Activated CD4-positive, alpha-beta T cell treated with anti-CD3 and anti-CD28 coated beads for 36 hours (primary cell): ENCODE data around the gene KIFC1. TPM values are rescaled to one million over a fixed set of nuclear protein-coding genes. Genes with fewer than 3 reads are reported as not detected.

Experiments used
- ATAC-seq: fragments of 200-7000 bp; cut with Tn5 transposase; one replicate; pipeline ENCODE4 v1.10.0; 2021; ENCODE audit warnings: mild to moderate bottlenecking, moderate library complexity
- CTCF ChIA-PET: fragments of 350-600 bp; sonication (Branson Sonifier 250); formaldehyde crosslinking; loops from one replicate; lab custom pipeline; 2021; ENCODE audit warnings: antibody characterized with exemption; lab: Charles Lee
- POLR2A ChIA-PET: fragments of 350-600 bp; sonication (Branson Sonifier 250); formaldehyde crosslinking; loops from one replicate; lab custom pipeline; 2021; ENCODE audit warnings: antibody characterized with exemption, inconsistent platforms; lab: Charles Lee
- DNase-seq: peaks from one replicate; pipeline ENCODE4 v3.0.0-alpha.2; 2020
- H3K27ac Mint-ChIP-seq: one replicate; pipeline ENCODE4 v1.8.0; 2021; ENCODE audit warnings: mixed read lengths
- H3K27me3 Mint-ChIP-seq: one replicate; pipeline ENCODE4 v1.8.0; 2021; ENCODE audit warnings: mixed read lengths
- H3K36me3 Mint-ChIP-seq: one replicate; pipeline ENCODE4 v1.8.0; 2021; ENCODE audit warnings: low read depth, mixed read lengths
- H3K4me1 Mint-ChIP-seq: one replicate; pipeline ENCODE4 v1.8.0; 2021; ENCODE audit warnings: mixed read lengths
- H3K4me3 Mint-ChIP-seq: one replicate; pipeline ENCODE4 v1.8.0; 2021; ENCODE audit warnings: mild to moderate bottlenecking, moderate library complexity, mixed read lengths
- H3K9me3 Mint-ChIP-seq: one replicate; pipeline ENCODE4 v1.8.0; 2021; ENCODE audit warnings: low read depth, mixed read lengths
- intact Hi-C, 2 experiments: fragments of 100-400 bp; cut with DNase I in 1 of 2; cut with micrococcal nuclease in 1 of 2; formaldehyde crosslinking; loops; one replicate each; pipeline versions ENCODE4 v1.14.2 to v1.15.1; 2022 to 2024; cut with DNase I, micrococcal nuclease
- total RNA-seq, 2 experiments: library from RNA; stranded (reverse); gene quantifications; one replicate each; pipeline ENCODE4 v1.2.3, GENCODE V29; 2021

Gene KIFC1
- total RNA-seq, 2 experiments from 2014 or later: 86.0 to 89.3 TPM

GRCh38 chr6:33412140-33413009 lies 20.8 kb downstream of the KIFC1 start:
- H3K9me3 Mint-ChIP-seq: no peaks in the 10 kb centered on the region
- H3K27ac Mint-ChIP-seq: peak overlapping the region; percentile 40
- ATAC-seq: no peak
- peak overlapping the region; percentile 75 for H3K4me3 Mint-ChIP-seq
- intact Hi-C loops: loop anchor here (5.0 to 10.0 kb wide), 4 partner anchors 208 to 1218 kb away; partner anchors contain the start of genes GPSM3 (in 1 of the 2), HSD17B8 (in 1 of the 2), PBX2 (in 1 of the 2) and PSMB8 (in 1 of the 2)
- no peaks in the 10 kb centered on the region for H3K27me3 Mint-ChIP-seq
- peaks cover 47% of the 10 kb centered on the region for H3K4me1 Mint-ChIP-seq
- ChIA-PET POLR2A (no interaction called here), CTCF (no interaction called here)
- peaks cover 48% of the 10 kb centered on the region for H3K36me3 Mint-ChIP-seq
- no peak for DNase-seq

GRCh38 chr6:33413241-33414120 lies 21.9 kb downstream of the KIFC1 start:
- Mint-ChIP-seq H3K4me1 (peaks cover 50% of the 10 kb centered on the region), H3K27ac (peak overlapping the region; percentile 38), H3K36me3 (peaks cover 46% of the 10 kb centered on the region), H3K27me3 (no peaks in the 10 kb centered on the region), H3K4me3 (no peak overlapping the region), H3K9me3 (no peaks in the 10 kb centered on the region)
- DNase-seq (no peak), ATAC-seq (no peak)
- POLR2A ChIA-PET: no interaction called here
- intact Hi-C loops: loop anchor here (5.0 to 10.0 kb wide), 4 partner anchors 209 to 1219 kb away; partner anchors contain the start of genes GPSM3 (in 1 of the 2), HSD17B8 (in 1 of the 2), PBX2 (in 1 of the 2) and PSMB8 (in 1 of the 2)
- CTCF ChIA-PET: interaction anchor here (0.6 to 1.7 kb wide), 3 partner anchors 13 to 150 kb away, joined by 4 to 5 read pairs (median 5); no protein-coding TSS in a partner anchor

DNA sequence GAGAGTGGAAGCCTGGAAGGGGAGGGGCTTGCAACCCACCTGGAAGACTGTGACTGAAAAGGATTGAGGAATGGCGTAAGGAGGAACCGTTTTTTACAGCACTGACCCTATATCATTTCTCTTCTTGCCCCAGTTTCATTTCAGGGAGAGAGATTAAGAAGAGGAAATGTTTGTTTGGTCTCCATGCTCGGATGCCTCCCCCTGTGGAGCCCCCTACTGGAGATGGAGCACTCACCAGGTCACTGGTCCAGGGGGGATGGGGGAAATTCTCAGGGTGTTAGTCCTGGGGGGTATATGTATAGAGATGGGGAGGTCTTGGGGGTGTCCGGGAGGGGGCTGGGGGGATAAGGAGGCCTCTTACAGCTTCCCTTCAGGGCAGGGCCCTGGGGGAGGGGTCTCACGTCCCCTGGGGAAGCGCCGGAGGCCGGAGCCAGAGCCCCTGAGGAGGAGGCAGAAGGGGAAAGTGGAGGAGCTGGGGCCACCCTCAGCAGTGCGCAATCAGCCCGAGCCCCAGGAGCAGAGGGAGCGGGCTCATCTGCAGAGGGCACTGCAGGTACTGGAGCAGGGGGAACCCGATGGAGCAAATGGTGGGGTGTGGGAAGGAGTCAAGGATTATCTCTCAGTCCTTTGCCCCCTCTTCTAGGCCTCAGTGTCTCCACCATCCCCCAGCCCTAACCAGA lies 23.1 kb downstream of the KIFC1 start:
- CTCF ChIA-PET: interaction anchor here (0.7 to 1.7 kb wide), 3 partner anchors 12 to 125 kb away, joined by 4 to 6 read pairs (median 5); no protein-coding TSS in a partner anchor
- Mint-ChIP-seq H3K27ac (peak overlapping the region; percentile 66), H3K4me3 (no peak overlapping the region)

DNA sequence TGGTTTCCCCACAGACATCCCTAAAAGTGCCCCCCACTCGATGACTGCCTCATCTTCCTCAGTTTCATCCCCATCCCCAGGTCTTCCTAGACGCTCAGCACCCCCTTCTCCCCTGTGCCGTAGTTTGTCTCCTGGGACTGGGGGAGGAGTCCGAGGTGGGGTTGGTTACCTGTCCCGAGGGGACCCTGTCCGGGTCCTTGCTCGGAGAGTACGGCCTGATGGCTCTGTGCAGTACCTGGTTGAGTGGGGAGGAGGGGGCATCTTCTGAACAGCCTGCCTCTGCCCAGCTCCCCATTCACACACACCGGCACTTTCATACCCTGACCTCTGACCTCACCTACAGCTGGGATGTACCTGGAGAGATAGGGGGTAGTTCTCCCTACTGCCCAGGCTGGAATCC lies 24.2 kb downstream of the KIFC1 start:
- intact Hi-C loops: loop anchor here (5.0 to 10.0 kb wide), 4 partner anchors 211 to 1221 kb away; partner anchors contain the start of genes GPSM3 (in 1 of the 2), HMGA1 (in 1 of the 2), HSD17B8 (in 1 of the 2) and PBX2 (in 1 of the 2)
- peaks cover 39% of the 10 kb centered on the region for H3K36me3 Mint-ChIP-seq

More for the DNA sequence above, 23.1 kb downstream of the KIFC1 start:
- ATAC-seq (no peak), DNase-seq (peak; percentile 52)
- intact Hi-C loops: loop anchor here (5.0 to 10.0 kb wide), 5 partner anchors 210 to 1220 kb away; partner anchors contain the start of genes PSMB9 (in 2 of the 2), TAP1 (in 2 of the 2), GPSM3 (in 1 of the 2) and HMGA1 (in 1 of the 2)
- H3K9me3 Mint-ChIP-seq: no peaks in the 10 kb centered on the region
- H3K4me1 Mint-ChIP-seq: peaks cover 57% of the 10 kb centered on the region
- H3K27me3 Mint-ChIP-seq: no peaks in the 10 kb centered on the region
- POLR2A ChIA-PET: no interaction called here
- H3K36me3 Mint-ChIP-seq: peaks cover 39% of the 10 kb centered on the region

DNA sequence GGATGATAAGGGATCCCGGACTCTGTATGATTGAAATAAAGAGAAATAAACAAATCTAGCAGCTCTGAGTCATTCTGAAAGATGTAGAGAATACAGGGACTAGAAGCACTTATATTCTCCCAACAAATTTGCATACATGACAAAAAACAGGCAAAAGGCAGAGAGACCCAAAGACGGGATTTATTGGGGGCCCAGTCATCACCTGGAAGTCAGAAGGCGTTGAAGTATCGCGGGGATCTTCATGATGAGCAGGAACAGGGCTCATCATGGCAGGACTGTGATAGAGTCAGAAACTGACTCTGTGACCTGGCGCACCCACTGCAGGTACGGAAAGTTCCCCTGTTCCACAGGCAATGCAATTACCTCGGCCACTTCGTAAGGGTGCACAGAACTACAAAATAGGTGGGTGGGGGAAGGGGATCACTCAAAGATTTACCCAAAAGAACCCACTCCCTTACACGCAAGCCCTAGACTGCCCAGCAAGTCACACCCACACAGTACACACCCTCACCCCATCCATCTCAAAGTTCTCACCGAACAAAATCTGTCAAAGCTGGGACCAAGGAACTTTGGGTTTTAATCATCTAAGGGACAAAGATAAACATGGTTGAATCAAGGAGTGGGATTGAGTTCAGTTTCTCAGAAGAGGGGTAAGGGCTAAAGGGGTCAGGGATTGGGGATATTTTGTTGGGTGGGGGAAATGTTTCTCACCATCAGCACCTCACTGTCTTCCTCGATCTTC lies 24.9 kb downstream of the KIFC1 start:
- H3K4me1 Mint-ChIP-seq: peaks cover 60% of the 10 kb centered on the region
- DNase-seq: peak; percentile 73
- intact Hi-C loops: loop anchor here (5.0 to 10.0 kb wide), 4 partner anchors 212 to 1222 kb away; partner anchors contain the start of genes GPSM3 (in 1 of the 2), HMGA1 (in 1 of the 2), HSD17B8 (in 1 of the 2) and PBX2 (in 1 of the 2)
- H3K27ac Mint-ChIP-seq: peak overlapping the region; percentile 96
- no peaks in the 10 kb centered on the region for H3K27me3 Mint-ChIP-seq
- ATAC-seq: peak; percentile 8
- peak overlapping the region; percentile 96 for H3K4me3 Mint-ChIP-seq
- ChIA-PET POLR2A (interaction anchor here (0.6 to 1.0 kb wide), 2 partner anchors 14 to 82 kb away, joined by 3 read pairs; no protein-coding TSS in a partner anchor), CTCF (interaction anchor here (0.7 to 1.6 kb wide), 3 partner anchors 9 to 38 kb away, joined by 3 to 4 read pairs (median 3); partner anchors contain the start of gene ZBTB9)
- H3K9me3 Mint-ChIP-seq: no peaks in the 10 kb centered on the region
- peaks cover 39% of the 10 kb centered on the region for H3K36me3 Mint-ChIP-seq

More for the DNA sequence above, 24.2 kb downstream of the KIFC1 start:
- no peaks in the 10 kb centered on the region for H3K9me3 Mint-ChIP-seq
- CTCF ChIA-PET: interaction anchor here (1.0 to 1.6 kb wide), 3 partner anchors 14 to 124 kb away, joined by 3 to 6 read pairs (median 4); partner anchors contain the start of gene ZBTB9
- ATAC-seq: no peak
- no peak for DNase-seq
- H3K27ac Mint-ChIP-seq: peak overlapping the region; percentile 96
- H3K4me1 Mint-ChIP-seq: peaks cover 57% of the 10 kb centered on the region
- peak overlapping the region; percentile 96 for H3K4me3 Mint-ChIP-seq
- H3K27me3 Mint-ChIP-seq: no peaks in the 10 kb centered on the region
- POLR2A ChIA-PET: interaction anchor here (0.6 kb wide), 1 partner anchor 81 kb away, joined by 3 read pairs; no protein-coding TSS in a partner anchor

DNA sequence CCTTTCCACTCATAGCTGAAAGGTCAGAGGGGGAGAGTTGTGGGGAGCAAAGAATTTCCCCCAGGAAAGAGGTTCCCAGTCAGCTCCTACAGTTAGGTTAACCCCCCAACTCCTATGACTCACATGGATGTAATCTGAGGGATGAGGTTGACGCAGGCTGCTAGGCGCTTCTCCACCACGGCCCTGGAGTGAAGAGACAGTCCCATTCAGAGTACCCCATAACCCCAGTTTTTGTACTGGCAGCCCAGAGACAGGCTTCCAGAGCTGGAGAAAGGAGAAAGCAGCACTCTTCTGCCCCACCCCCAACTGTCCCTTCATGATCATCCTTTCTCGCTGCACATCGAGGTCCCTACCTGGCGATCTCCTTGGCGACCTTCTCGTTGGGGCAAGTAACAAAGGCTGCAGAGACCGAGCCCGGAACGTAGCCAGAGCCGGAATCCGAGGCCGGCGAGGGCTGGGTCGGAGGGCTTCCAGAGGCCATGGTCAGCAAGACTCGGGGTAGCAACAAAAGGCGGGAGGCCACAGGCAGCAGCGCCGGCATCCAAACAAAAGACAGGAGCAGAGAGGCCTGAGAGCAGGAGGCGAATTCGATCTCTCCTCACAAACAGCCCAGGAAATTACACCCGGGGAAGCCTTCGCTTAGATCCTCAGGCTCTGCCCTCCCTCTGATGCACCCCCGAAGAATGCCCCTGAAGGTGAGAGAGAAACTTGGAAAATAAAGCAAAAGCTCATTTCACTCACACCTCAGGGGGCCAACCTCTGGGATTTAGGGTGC lies 25.7 kb downstream of the KIFC1 start:
- intact Hi-C loops: loop anchor here (5.0 to 10.0 kb wide), 4 partner anchors 213 to 1223 kb away; partner anchors contain the start of genes GPSM3 (in 1 of the 2), HMGA1 (in 1 of the 2), HSD17B8 (in 1 of the 2) and PBX2 (in 1 of the 2)

DNA sequence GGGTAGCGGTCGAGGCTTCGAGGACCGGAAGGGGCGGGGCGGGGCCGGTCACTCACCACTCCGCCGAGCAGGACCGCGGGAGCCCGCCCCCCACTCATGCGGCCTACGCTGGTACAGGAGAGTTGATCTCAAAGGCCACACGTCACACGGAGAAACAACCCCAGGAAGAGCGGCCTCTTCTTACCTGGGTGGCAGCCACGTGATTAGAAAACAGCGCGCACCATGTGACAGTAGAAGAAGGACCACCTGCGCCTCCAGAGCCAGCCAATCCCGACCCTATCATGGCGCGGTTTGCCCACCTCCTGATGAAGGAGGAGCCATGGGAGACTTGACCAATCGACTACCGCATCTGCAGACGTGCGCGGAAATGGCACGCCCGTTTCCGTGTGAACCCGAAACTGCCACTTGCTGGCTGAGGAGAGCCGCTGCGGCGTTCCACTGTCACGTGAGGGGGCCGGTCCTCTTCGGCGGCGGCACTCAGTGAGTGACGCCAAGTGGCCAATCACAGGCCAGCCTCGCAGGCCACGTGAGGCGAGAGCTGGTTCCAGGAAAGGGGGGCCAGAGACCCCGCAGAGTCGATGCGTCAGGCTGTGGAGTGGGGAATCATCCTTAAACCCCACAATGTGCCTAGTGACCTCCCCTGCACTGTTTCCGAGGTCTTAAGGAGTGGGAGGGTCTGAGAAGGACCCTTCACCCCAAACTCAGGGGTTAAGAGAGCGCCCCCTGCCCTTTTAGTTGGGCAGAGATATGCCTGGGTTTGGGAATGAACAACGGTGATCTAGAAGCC lies 26.5 kb downstream of the KIFC1 start, which contains the start of gene CUTA:
CUTA (minus strand) TSS at position 205 of the 787 bp plus-strand sequence; CDS start at position 98, 107 bp downstream.
- Mint-ChIP-seq H3K27ac (peak within 1 kb of the TSS; percentile 98), H3K36me3 (peaks cover 33% of the 10 kb centered on the region), H3K4me1 (peaks cover 54% of the 10 kb centered on the region), H3K27me3 (no peaks in the 10 kb centered on the region), H3K4me3 (peak within 1 kb of the TSS; percentile 96), H3K9me3 (no peaks in the 10 kb centered on the region)
- ATAC-seq (peak; percentile 87), DNase-seq (peak; percentile 100)
- intact Hi-C loops: loop anchor here (1.0 to 10.0 kb wide), 19 partner anchors 8 to 1223 kb away; partner anchors contain the start of genes KIFC1 (in 2 of the 2), RXRB (in 2 of the 2), SLC39A7 (in 2 of the 2) and B3GALT4 (in 1 of the 2)
- ChIA-PET CTCF (interaction anchor here (0.6 to 2.0 kb wide), 7 partner anchors 11 to 144 kb away, joined by 3 to 8 read pairs (median 3); partner anchors contain the start of genes ZBTB22 and ZBTB9), POLR2A (interaction anchor here (0.7 to 1.6 kb wide), 6 partner anchors 11 to 299 kb away, joined by 3 to 7 read pairs (median 4); partner anchors contain the start of genes B3GALT4, PFDN6 and WDR46)

More for the DNA sequence above, 25.7 kb downstream of the KIFC1 start:
- ChIA-PET CTCF (interaction anchor here (0.8 to 1.6 kb wide), 3 partner anchors 13 to 100 kb away, joined by 3 to 4 read pairs (median 3); partner anchors contain the start of genes ZBTB22 and ZBTB9), POLR2A (interaction anchor here (0.7 to 1.3 kb wide), 3 partner anchors 12 to 158 kb away, joined by 3 to 5 read pairs (median 3); no protein-coding TSS in a partner anchor)
- Mint-ChIP-seq H3K4me3 (peak overlapping the region; percentile 96), H3K4me1 (peaks cover 60% of the 10 kb centered on the region), H3K9me3 (no peaks in the 10 kb centered on the region), H3K27me3 (no peaks in the 10 kb centered on the region), H3K27ac (peak overlapping the region; percentile 96), H3K36me3 (peaks cover 38% of the 10 kb centered on the region)
- ATAC-seq: no peak
- peak; percentile 54 for DNase-seq
